WI38 (cell line): ENCODE measurements around the gene BCL11B.

Experiments used
- H3K4me3 ChIP-seq: 2 replicates; pipeline ENCODE4 v1.5.1; 2011; ENCODE audit warnings: low read depth, mild to moderate bottlenecking, control low read depth, low read length
- TF ChIP-seq, protein P1 (sequence below): IDR thresholded peaks from 2 replicates; pipeline ENCODE4 v1.5.1; 2012; ENCODE audit warnings: low read depth, mild to moderate bottlenecking, control low read depth, low read length

The BCL11B gene

DNA sequence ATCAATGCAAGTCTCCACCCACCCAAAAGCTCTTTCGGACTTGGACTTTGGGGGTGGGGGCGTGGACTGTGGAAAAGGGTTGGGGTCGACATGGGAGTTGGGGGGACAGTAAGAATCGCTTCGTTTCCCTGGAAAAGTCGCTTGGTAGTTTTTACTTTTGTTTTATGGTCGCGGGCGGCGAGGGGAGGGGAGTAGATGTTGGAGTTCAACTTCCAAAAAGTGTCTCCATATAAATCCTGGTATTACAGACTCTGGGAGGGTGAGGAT is 568 bp upstream of the BCL11B start:
- TF ChIP-seq, protein P1, sequence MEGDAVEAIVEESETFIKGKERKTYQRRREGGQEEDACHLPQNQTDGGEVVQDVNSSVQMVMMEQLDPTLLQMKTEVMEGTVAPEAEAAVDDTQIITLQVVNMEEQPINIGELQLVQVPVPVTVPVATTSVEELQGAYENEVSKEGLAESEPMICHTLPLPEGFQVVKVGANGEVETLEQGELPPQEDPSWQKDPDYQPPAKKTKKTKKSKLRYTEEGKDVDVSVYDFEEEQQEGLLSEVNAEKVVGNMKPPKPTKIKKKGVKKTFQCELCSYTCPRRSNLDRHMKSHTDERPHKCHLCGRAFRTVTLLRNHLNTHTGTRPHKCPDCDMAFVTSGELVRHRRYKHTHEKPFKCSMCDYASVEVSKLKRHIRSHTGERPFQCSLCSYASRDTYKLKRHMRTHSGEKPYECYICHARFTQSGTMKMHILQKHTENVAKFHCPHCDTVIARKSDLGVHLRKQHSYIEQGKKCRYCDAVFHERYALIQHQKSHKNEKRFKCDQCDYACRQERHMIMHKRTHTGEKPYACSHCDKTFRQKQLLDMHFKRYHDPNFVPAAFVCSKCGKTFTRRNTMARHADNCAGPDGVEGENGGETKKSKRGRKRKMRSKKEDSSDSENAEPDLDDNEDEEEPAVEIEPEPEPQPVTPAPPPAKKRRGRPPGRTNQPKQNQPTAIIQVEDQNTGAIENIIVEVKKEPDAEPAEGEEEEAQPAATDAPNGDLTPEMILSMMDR, result 0 out of 2 replicates have a peak, but pooled peaks have one; percentile 0
- H3K4me3 ChIP-seq, result peak overlapping the region; percentile 53

DNA sequence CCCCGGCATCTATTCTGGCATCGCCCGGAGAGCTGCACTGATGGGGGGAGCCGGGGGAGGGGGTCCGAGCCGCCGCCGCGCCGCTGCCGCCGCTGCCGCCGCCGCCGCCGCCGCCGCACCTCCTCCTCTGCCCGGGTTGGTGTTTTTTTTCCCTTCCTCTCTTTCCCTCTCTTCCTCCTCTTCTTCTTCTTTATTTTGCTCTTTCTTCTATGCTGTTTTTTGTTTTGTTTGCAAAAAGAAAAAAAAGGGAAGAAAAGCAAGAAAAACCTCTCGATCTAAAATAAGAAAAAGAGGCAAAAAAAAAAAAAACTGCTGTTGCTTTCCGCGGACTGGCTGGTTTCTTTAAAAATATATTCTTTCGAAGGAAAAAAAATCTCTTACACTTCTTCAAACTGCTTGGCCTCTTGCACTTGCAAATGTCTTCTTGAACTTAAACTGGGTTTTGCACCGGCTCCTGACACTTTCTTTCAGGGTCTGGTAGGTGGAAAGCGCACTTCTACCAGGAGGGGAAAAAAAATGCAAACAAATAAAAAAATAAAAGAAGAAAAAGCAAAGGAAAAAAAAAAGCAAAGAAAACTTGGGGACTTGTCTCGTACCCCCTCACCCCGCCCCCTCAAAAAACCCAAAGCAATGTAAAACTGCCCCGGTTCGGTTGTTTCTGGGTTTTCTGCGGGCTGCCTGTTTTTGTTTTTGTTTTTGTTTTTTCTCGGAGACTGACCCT is 616 bp downstream of the BCL11B start:
- peak overlapping the region; percentile 53 for H3K4me3 ChIP-seq
- TF ChIP-seq, protein P1, result no peak

GRCh38 chr14:99270458-99271220 is 1.4 kb downstream of the BCL11B start:
- TF ChIP-seq, protein P1, result no peak
- H3K4me3 ChIP-seq, result peak overlapping the region; percentile 17; the same call in 1 of the 2 replicates

DNA sequence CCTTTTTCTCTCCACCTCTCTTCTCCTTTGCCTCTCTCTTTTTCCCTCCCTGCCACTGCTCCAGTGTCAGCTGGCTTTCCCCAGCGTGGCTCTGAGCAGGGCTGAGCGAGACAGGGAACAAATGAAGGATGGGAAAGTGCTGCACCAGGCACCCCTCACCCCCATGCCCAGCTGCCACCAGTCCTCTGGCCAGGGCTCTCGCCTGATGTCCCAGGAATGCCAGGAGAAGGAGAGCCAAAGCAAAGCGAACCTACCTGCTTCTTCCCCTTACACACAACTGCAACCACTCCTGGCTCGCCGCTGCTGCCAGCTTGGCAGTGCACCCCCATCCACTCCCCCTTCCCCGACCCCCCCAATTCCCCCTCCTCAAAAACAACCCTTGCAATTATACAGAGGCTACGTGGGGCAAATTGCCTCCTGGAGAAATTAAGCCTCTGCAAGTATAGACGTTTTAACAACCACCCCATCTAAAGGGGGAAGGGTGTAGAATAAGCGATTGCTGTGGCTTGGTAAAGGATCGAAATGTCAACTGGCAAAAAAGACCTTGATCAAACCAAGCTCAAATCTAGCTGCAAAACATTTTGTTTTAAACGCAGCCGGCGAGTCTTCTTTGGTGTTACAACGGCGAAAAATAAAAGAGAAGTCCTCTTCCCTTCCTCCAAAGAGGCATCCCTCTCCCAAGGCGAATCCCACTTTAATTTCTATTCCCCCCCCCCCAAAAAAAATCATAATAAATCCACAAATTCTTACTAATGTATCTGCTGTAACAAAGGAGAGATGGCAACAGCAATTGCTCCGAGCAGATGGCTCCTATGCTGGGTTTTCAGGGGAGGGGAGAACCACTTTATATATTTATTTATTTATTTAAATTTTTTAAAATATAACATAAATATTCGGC is 2.9 kb downstream of the BCL11B start:
- TF ChIP-seq, protein P1, result no peak
- no peak overlapping the region for H3K4me3 ChIP-seq

GRCh38 chr14:99267837-99268781 is 3.9 kb downstream of the BCL11B start:
- H3K4me3 ChIP-seq, result no peak overlapping the region

DNA sequence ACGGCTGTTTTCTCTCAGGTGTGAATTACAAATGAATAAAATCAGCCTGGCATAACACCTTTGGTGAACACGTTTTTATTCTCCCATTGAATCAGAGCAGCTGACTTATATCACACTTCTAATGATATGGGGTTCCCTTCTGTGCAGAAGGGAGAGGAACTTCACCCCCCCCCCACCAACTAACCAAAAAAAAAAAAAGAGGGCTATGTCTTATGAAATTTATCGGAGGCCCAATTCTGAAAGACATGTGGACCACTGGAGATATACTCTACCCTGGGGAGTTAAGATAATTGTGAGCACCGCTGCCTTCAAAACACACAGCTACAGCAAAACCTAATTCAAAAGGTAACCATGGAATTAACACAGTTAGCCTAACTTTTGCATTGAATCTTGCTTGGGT is 4.6 kb downstream of the BCL11B start:
- TF ChIP-seq, protein P1, result no peak
- no peak overlapping the region for H3K4me3 ChIP-seq

More at GRCh38 chr14:99267837-99268781, 3.9 kb downstream of the BCL11B start:
- TF ChIP-seq, protein P1, result no peak
